K562 (cell line): ENCODE measurements around the gene KCNC3. TPM values are rescaled to one million over a fixed set of nuclear protein-coding genes. Genes with fewer than 3 reads are reported as not detected.

Source experiments
- JUNB ChIP-seq: fragments of 450-650 bp; formaldehyde crosslinking; conservative IDR thresholded peaks from 2 replicates; pipeline ENCODE4 v1.4.0; 2020; ENCODE audit warnings: mild to moderate bottlenecking
- NRF1 ChIP-seq, 2 experiments: fragments of 450-650 bp; IDR thresholded peaks in 1 of 2; conservative IDR thresholded peaks in 1 of 2; 2 replicates each; pipeline ENCODE4 v1.6.1; 2014; ENCODE audit warnings: mild to moderate bottlenecking in 2 of 2
- SNRNP70 ChIP-seq: fragments of 200-400 bp; formaldehyde crosslinking; optimal IDR thresholded peaks from 2 replicates; pipeline ENCODE3; 2017; ENCODE audit warnings: low read depth, low read length
- SOX6 ChIP-seq: fragments of 450-650 bp; IDR thresholded peaks from 2 replicates; pipeline ENCODE4 v1.6.1; 2014; ENCODE audit warnings: mild to moderate bottlenecking
- ZFP36 ChIP-seq: fragments of 150-350 bp; IDR thresholded peaks from 2 replicates; pipeline ENCODE4 v1.6.1; 2018; ENCODE audit warnings: low read length, low read depth; ENCODE audit not compliant: partially characterized antibody
- ZNF785 ChIP-seq: fragments of 250-450 bp; sonication (Bioruptor Pico); IDR thresholded peaks from 2 replicates; pipeline ENCODE4 v1.4.0; 2020; ENCODE audit warnings: mild to moderate bottlenecking
- polyA plus RNA-seq, 8 experiments: library from polyadenylated mRNA; depleted of rRNA in 4 of 8; stranded (reverse) in 5 of 8; unstranded in 3 of 8; fragments of >200 nt; fragmentation: Nextera tagmentation in 2 of 8; fragmentation: Illumina TruSeq in 1 of 8; extraction: Ambion mirVana in 2 of 8; extraction: Trizol in 1 of 8; gene quantifications; 2 replicates each; pipeline versions ENCODE4 v1.2.1 to v1.2.3, GENCODE V29; 2011 to 2014; ENCODE audit warnings: inconsistent platforms in 1 of 8, missing spikeins in 1 of 8
- total RNA-seq, 7 experiments: library from RNA; depleted of rRNA in 6 of 7; stranded (reverse); fragments of >200 nt in 6 of 7; fragmentation: Illumina TruSeq in 2 of 7; extraction: Trizol in 2 of 7; gene quantifications; 2 replicates each; pipeline versions ENCODE4 v1.2.1 to v1.2.3, GENCODE V29; 2011 to 2021; ENCODE audit warnings: low replicate concordance in 1 of 7
- TF ChIP-seq, protein P1 (sequence below), 2 experiments: fragments of 450-650 bp in 1 of 2; sonication (generic) in 1 of 2; formaldehyde crosslinking in 1 of 2; IDR thresholded peaks; 2 replicates each; pipeline versions ENCODE4 v1.7.1 to v1.9.0; 2016 to 2022; ENCODE audit warnings: inconsistent platforms in 1 of 2, mild to moderate bottlenecking in 1 of 2, missing genetic modification reagents in 1 of 2
- TF ChIP-seq, protein P2 (sequence below): sonication (generic); formaldehyde crosslinking; IDR thresholded peaks from 2 replicates; pipeline ENCODE4 v1.8.1; 2023; ENCODE audit warnings: mild to moderate bottlenecking, missing genetic modification reagents
- TF ChIP-seq, protein P3 (sequence below): fragments of 250-450 bp; sonication (Bioruptor Pico); IDR thresholded peaks from 2 replicates; pipeline ENCODE4 v1.8.0; 2022; ENCODE audit warnings: moderate library complexity, mild to moderate bottlenecking, inconsistent platforms
- TF ChIP-seq, protein P4 (sequence below): fragments of 450-650 bp; IDR thresholded peaks from 2 replicates; pipeline ENCODE4 v1.6.1; 2016
- TF ChIP-seq, protein P5 (sequence below): fragments of 450-650 bp; formaldehyde crosslinking; IDR thresholded peaks from 2 replicates; pipeline ENCODE4 v1.4.0; 2020; ENCODE audit warnings: mild to moderate bottlenecking

KCNC3 gene
- total and polyA plus RNA-seq, 9 of the 15 experiments (the other 6 are each of a cell fraction or from before 2014, with no cell fraction given): 0.03 to 26.2 (median 2.0) TPM

DNA sequence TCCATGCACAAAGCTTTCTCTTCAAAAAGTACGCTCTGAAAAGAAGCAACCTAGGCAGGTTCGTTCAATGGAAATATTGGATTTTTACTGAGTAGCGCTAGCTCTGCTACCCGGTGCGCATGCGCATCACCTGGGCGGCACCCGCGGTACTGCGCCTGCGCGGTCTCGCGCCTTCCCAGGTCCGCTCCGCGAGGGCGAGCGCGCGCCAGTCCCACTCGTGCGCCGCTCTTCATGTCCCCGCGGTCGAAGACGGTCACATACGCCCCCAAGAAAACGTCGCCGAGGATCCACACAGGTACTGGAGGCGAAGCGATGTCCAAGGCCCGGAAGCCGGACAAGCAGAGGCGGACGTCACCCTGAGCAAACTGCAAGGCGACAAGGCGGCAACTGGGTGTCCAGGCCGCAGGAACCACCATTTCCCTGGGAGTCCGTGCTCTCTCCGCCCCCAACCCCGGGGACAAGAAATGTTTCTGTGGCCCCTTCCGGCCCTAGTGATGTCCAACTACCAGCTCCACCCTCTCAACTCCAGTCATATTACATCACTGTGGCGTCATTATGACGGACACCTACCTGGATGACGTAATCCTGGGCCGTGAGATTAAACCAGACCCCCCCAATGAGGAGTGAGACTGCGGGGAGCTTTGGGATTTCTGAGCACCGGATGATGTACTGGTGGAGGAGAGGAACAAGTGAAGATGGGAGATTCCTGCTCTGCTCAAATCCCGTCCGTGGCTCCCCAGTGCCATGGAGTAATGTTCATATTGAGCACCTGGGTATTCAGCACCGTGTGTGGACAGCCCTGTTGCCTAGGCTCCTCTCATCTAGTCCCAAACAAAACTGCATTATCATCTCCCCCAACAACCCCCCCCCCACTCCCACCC, 4.8 kb upstream of the KCNC3 start (continued):
- TF ChIP-seq, protein P1, sequence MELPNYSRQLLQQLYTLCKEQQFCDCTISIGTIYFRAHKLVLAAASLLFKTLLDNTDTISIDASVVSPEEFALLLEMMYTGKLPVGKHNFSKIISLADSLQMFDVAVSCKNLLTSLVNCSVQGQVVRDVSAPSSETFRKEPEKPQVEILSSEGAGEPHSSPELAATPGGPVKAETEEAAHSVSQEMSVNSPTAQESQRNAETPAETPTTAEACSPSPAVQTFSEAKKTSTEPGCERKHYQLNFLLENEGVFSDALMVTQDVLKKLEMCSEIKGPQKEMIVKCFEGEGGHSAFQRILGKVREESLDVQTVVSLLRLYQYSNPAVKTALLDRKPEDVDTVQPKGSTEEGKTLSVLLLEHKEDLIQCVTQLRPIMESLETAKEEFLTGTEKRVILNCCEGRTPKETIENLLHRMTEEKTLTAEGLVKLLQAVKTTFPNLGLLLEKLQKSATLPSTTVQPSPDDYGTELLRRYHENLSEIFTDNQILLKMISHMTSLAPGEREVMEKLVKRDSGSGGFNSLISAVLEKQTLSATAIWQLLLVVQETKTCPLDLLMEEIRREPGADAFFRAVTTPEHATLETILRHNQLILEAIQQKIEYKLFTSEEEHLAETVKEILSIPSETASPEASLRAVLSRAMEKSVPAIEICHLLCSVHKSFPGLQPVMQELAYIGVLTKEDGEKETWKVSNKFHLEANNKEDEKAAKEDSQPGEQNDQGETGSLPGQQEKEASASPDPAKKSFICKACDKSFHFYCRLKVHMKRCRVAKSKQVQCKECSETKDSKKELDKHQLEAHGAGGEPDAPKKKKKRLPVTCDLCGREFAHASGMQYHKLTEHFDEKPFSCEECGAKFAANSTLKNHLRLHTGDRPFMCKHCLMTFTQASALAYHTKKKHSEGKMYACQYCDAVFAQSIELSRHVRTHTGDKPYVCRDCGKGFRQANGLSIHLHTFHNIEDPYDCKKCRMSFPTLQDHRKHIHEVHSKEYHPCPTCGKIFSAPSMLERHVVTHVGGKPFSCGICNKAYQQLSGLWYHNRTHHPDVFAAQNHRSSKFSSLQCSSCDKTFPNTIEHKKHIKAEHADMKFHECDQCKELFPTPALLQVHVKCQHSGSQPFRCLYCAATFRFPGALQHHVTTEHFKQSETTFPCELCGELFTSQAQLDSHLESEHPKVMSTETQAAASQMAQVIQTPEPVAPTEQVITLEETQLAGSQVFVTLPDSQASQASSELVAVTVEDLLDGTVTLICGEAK (IDR thresholded peaks at IDR 0.05): peak; percentile 68
- TF ChIP-seq, protein P1 (CRISPR knock-in tag; IDR thresholded peaks at IDR 0.05): peak; percentile 59; the same call in 1 of the 2 replicates
- TF ChIP-seq, protein P2, sequence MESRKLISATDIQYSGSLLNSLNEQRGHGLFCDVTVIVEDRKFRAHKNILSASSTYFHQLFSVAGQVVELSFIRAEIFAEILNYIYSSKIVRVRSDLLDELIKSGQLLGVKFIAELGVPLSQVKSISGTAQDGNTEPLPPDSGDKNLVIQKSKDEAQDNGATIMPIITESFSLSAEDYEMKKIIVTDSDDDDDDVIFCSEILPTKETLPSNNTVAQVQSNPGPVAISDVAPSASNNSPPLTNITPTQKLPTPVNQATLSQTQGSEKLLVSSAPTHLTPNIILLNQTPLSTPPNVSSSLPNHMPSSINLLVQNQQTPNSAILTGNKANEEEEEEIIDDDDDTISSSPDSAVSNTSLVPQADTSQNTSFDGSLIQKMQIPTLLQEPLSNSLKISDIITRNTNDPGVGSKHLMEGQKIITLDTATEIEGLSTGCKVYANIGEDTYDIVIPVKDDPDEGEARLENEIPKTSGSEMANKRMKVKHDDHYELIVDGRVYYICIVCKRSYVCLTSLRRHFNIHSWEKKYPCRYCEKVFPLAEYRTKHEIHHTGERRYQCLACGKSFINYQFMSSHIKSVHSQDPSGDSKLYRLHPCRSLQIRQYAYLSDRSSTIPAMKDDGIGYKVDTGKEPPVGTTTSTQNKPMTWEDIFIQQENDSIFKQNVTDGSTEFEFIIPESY (CRISPR knock-in tag): peak; percentile 69; the same call in 1 of the 2 replicates
- TF ChIP-seq SOX6 (peak; percentile 39; the same call in 1 of the 2 replicates), NRF1 (conservative IDR thresholded peaks at IDR 0.05 in 1 of 2, IDR thresholded peaks at IDR 0.05 in 1 of 2) (peak; percentile 100), ZNF785 (CRISPR knock-in tag) (no peak), JUNB (peak; percentile 79), ZFP36 (peak; percentile 24), SNRNP70 (no peak)
- TF ChIP-seq, protein P3, sequence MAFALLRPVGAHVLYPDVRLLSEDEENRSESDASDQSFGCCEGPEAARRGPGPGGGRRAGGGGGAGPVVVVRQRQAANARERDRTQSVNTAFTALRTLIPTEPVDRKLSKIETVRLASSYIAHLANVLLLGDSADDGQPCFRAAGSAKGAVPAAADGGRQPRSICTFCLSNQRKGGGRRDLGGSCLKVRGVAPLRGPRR (CRISPR knock-in tag): no peak
- TF ChIP-seq, protein P4, sequence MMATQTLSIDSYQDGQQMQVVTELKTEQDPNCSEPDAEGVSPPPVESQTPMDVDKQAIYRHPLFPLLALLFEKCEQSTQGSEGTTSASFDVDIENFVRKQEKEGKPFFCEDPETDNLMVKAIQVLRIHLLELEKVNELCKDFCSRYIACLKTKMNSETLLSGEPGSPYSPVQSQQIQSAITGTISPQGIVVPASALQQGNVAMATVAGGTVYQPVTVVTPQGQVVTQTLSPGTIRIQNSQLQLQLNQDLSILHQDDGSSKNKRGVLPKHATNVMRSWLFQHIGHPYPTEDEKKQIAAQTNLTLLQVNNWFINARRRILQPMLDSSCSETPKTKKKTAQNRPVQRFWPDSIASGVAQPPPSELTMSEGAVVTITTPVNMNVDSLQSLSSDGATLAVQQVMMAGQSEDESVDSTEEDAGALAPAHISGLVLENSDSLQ: peak; percentile 93
- TF ChIP-seq, protein P5, sequence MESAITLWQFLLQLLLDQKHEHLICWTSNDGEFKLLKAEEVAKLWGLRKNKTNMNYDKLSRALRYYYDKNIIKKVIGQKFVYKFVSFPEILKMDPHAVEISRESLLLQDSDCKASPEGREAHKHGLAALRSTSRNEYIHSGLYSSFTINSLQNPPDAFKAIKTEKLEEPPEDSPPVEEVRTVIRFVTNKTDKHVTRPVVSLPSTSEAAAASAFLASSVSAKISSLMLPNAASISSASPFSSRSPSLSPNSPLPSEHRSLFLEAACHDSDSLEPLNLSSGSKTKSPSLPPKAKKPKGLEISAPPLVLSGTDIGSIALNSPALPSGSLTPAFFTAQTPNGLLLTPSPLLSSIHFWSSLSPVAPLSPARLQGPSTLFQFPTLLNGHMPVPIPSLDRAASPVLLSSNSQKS (CRISPR knock-in tag): no peak
